ENCODE results near the gene ADAMTS15. TPM values are rescaled to one million over a fixed set of nuclear protein-coding genes. Genes with fewer than 3 reads are reported as not detected.

ADAMTS15 gene
- total RNA-seq, 2 experiments from 2014 or later = not detected

DNA sequence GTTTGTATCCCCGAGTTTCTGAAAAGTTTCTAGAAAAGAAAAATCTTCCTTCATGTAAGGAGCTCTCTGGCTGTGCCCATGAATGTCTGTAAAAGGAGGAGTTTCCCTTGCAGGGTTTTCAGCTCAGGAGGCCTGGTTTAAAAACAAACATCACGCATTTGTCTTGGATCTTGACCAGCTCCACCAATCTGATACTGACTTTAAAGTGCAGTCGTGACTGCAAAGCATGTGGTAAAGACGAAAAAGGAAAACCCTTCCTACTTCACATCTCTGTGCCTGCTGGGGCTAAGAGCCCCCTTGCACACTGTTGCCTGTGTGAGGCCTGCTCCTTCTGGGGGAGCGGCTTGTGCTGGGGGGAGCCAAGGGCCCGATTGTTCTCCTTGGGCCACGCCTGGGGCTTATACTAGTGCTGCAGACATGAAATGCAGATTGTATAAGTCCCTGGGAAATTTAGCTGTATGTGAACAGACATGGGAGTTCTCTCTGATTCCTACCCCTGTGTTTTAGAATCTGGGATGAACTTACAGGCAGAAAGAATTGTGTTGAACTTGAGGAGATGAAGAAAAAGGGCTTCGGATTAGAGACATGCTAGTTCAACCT is 62.1 kb downstream of the ADAMTS15 start:
- no peak overlapping the region for H3K27ac Mint-ChIP-seq
- DNase-seq (no peak), ATAC-seq (no peak)
- POLR2A ChIA-PET = no interaction called here
- H3K36me3 Mint-ChIP-seq (ENCODE audit: low read depth) = no peaks in the 10 kb centered on the region
- H3K4me3 Mint-ChIP-seq = no peak overlapping the region
- H3K4me1 Mint-ChIP-seq (ENCODE audit: low read depth) = no peaks in the 10 kb centered on the region
- TF ChIP-seq CTCF (IDR thresholded peaks at IDR 0.05) = no peak
- peaks cover 5% of the 10 kb centered on the region for H3K27me3 Mint-ChIP-seq
- intact Hi-C loops (cut with micrococcal nuclease) = no loop called here
- peaks cover 7% of the 10 kb centered on the region for H3K9me3 Mint-ChIP-seq
- CTCF ChIA-PET = interaction anchor here (1.0 kb wide), 1 partner anchor 352 kb away, joined by 5 read pairs; no protein-coding TSS in a partner anchor

DNA sequence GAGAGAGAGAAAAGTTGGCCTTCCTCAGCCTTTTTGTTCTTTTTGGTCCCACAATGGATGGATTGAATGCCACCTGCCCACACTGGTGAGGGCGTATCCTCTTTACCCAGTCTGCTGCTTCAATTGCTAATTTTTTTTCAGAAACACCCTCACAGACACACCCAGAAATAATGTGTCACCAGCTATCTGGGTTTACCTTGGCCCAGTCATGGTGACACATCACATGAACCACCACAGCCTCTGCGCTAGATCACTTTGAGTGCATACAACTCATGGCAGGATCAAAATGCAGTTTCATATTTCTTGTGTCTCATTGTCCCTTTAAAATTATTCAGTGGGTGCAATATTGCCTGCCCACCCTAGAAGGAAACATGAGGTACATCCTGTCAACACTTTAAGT is 63.3 kb downstream of the ADAMTS15 start:
- CTCF ChIA-PET = interaction anchor here (1.0 kb wide), 1 partner anchor 350 kb away, joined by 5 read pairs; no protein-coding TSS in a partner anchor
- POLR2A ChIA-PET = no interaction called here
- H3K4me3 Mint-ChIP-seq = no peak overlapping the region
- ATAC-seq (no peak), DNase-seq (no peak)
- no peak overlapping the region for H3K27ac Mint-ChIP-seq
- intact Hi-C loops (cut with micrococcal nuclease) = no loop called here
- H3K27me3 Mint-ChIP-seq = peaks cover 3% of the 10 kb centered on the region
- TF ChIP-seq CTCF (IDR thresholded peaks at IDR 0.05) = no peak
- H3K36me3 Mint-ChIP-seq (ENCODE audit: low read depth) = no peaks in the 10 kb centered on the region
- peaks cover 7% of the 10 kb centered on the region for H3K9me3 Mint-ChIP-seq
- no peaks in the 10 kb centered on the region for H3K4me1 Mint-ChIP-seq (ENCODE audit: low read depth)

DNA sequence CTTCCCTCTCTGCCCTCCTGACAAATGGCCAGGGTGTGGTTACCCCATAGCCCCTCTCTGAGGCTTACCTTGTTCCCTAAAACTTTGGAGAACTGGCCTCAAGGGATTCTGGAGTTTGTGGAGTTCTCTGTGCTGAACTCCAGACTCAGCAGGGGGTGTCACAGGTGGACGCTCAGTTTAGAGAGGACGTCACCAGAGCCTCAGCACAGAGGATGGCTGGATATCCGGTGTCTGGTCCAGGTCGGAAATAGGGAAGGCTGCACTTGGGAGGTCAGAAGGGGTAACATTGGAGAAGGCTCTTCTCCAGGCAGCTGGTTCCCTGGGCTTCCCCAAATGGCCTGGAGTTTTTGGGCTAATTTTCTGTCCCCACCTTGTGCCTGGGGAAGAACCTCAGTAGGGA is 64.2 kb downstream of the ADAMTS15 start:
- ChIA-PET CTCF (no interaction called here), POLR2A (no interaction called here)
- H3K4me3 Mint-ChIP-seq = no peak overlapping the region
- peaks cover 3% of the 10 kb centered on the region for H3K27me3 Mint-ChIP-seq
- no peaks in the 10 kb centered on the region for H3K4me1 Mint-ChIP-seq (ENCODE audit: low read depth)
- no peak for TF ChIP-seq CTCF (IDR thresholded peaks at IDR 0.05)
- peaks cover 6% of the 10 kb centered on the region for H3K9me3 Mint-ChIP-seq
- no peaks in the 10 kb centered on the region for H3K36me3 Mint-ChIP-seq (ENCODE audit: low read depth)
- ATAC-seq (no peak), DNase-seq (no peak)
- H3K27ac Mint-ChIP-seq = no peak overlapping the region
- intact Hi-C loops (cut with micrococcal nuclease) = no loop called here

DNA sequence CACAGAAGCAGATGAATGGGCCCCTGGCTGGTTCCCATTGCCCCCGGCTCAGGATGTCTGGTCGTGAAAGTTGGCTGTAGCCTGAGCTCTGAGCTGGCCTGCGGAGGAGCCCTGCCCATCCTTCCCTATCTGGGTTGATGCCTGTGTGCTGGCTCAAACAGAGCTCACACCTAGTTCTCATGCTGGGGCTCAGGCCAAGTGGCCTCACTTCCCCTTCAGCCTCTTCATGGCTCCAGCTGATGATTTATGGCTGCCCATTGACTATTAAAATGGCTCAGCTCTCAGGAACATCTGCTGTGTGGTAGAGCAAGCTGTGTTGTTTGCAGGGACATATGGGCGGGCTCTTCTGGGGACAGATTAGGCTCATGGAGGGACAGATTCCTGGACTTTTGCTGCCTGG is 64.7 kb downstream of the ADAMTS15 start:
- no peaks in the 10 kb centered on the region for H3K4me1 Mint-ChIP-seq (ENCODE audit: low read depth)
- H3K27ac Mint-ChIP-seq = no peak overlapping the region
- H3K4me3 Mint-ChIP-seq = no peak overlapping the region
- no peaks in the 10 kb centered on the region for H3K36me3 Mint-ChIP-seq (ENCODE audit: low read depth)
- intact Hi-C loops (cut with micrococcal nuclease) = no loop called here
- peaks cover 4% of the 10 kb centered on the region for H3K27me3 Mint-ChIP-seq
- ChIA-PET POLR2A (no interaction called here), CTCF (no interaction called here)
- no peak for DNase-seq
- no peak for ATAC-seq
- H3K9me3 Mint-ChIP-seq = peaks cover 2% of the 10 kb centered on the region
- no peak for TF ChIP-seq CTCF (IDR thresholded peaks at IDR 0.05)

GRCh38 chr11:130514316-130514715 is 65.9 kb downstream of the ADAMTS15 start:
- Mint-ChIP-seq H3K27me3 (peaks cover 4% of the 10 kb centered on the region), H3K27ac (no peak overlapping the region), H3K4me1 (ENCODE audit: low read depth) (no peaks in the 10 kb centered on the region), H3K4me3 (no peak overlapping the region), H3K9me3 (no peaks in the 10 kb centered on the region), H3K36me3 (ENCODE audit: low read depth) (no peaks in the 10 kb centered on the region)
- intact Hi-C loops (cut with micrococcal nuclease) = no loop called here
- no peak for DNase-seq
- no peak for TF ChIP-seq CTCF (IDR thresholded peaks at IDR 0.05)
- ATAC-seq = no peak
- POLR2A ChIA-PET = no interaction called here
- CTCF ChIA-PET = interaction anchor here (0.6 to 1.3 kb wide), 2 partner anchors 79 to 698 kb away, joined by 3 read pairs; no protein-coding TSS in a partner anchor
